BLaER1 treated with 17β-estradiol and CSF1 and Interleukin-3, amounts not matched to agents 10 nM and 100 nM (cell line): ENCODE results near the gene ABCD2.
"Not testable (repeated sequence)": the region's sequence is repeated elsewhere in the genome, so short reads cannot be mapped to it uniquely, and the experiment has no call there.

ENCODE experiments used
- H3K27ac ChIP-seq, 11 experiments: shearing (Covaris generic); formaldehyde crosslinking; 2 replicates each; pipeline ENCODE4 v1.8.1; 2022
- H3K27me3 ChIP-seq, 11 experiments: shearing (Covaris generic); formaldehyde crosslinking; 2 replicates each; pipeline ENCODE4 v1.8.1; 2022
- H3K36me3 ChIP-seq, 11 experiments: shearing (Covaris generic); formaldehyde crosslinking; 2 replicates each; pipeline ENCODE4 v1.8.1; 2022
- H3K4me1 ChIP-seq, 10 experiments: shearing (Covaris generic); formaldehyde crosslinking; 2 replicates each; pipeline ENCODE4 v1.8.1; 2022
- H3K4me2 ChIP-seq, 11 experiments: shearing (Covaris generic); formaldehyde crosslinking; 2 replicates each; pipeline ENCODE4 v1.8.1; 2022
- H3K4me3 ChIP-seq, 10 experiments: shearing (Covaris generic); formaldehyde crosslinking; 2 replicates each; pipeline ENCODE4 v1.8.1; 2022
- H3K9ac ChIP-seq, 11 experiments: shearing (Covaris generic); formaldehyde crosslinking; 2 replicates each; pipeline ENCODE4 v1.8.1; 2022
- H3K9me3 ChIP-seq, 11 experiments: shearing (Covaris generic); formaldehyde crosslinking; replicated peaks in 1 of 11; 2 replicates each; pipeline ENCODE4 v1.8.1; 2022
- H4K20me1 ChIP-seq, 11 experiments: shearing (Covaris generic); formaldehyde crosslinking; 2 replicates each; pipeline ENCODE4 v1.8.1; 2022
- Cebpa-rat ChIP-seq, 11 experiments: shearing (Covaris generic); IDR thresholded peaks; 2 replicates each; pipeline ENCODE4 v1.8.1; 2022

Gene ABCD2

GRCh38 chr12:39626033-39626814 is 6.6 kb upstream of the ABCD2 start:
- H3K9me3 ChIP-seq: no peaks in the 10 kb centered on the region
- no peak overlapping the region for H3K4me3 ChIP-seq
- H3K4me2 ChIP-seq: no peak overlapping the region
- H3K27me3 ChIP-seq: no peaks in the 10 kb centered on the region
- no peak overlapping the region for H3K27ac ChIP-seq
- TF ChIP-seq Cebpa-rat (IDR thresholded peaks at IDR 0.05): no peak
- H3K9ac ChIP-seq: no peak overlapping the region
- H4K20me1 ChIP-seq: no peaks in the 10 kb centered on the region
- peaks cover 17 to 27% (median 23%) of the 10 kb centered on the region in 10 experiments for H3K4me1 ChIP-seq
- H3K36me3 ChIP-seq: no peaks in the 10 kb centered on the region

- Histone ChIP-seq H3K4me3 (no peak overlapping the region), H3K4me1 (peaks cover 23 to 32% (median 27%) of the 10 kb centered on the region in 10 experiments), H3K4me2 (no peak overlapping the region; a peak in 1 of 22 replicates), H3K36me3 (no peaks in the 10 kb centered on the region), H3K27me3 (no peaks in the 10 kb centered on the region), H3K9ac (no peak overlapping the region), H3K27ac (no peak overlapping the region), H4K20me1 (no peaks in the 10 kb centered on the region), H3K9me3 (no peaks in the 10 kb centered on the region)
- TF ChIP-seq Cebpa-rat (IDR thresholded peaks at IDR 0.05): no peak
Measured at GRCh38 chr12:39623919-39624318, 4.3 kb upstream of the ABCD2 start.

GRCh38 chr12:39623160-39623559 is 3.6 kb upstream of the ABCD2 start:
- H3K36me3 ChIP-seq, H3K9ac ChIP-seq, H3K4me3 ChIP-seq, H4K20me1 ChIP-seq, H3K27ac ChIP-seq, H3K9me3 ChIP-seq, H3K27me3 ChIP-seq, H3K4me2 ChIP-seq: not testable (repeated sequence)
- H3K4me1 ChIP-seq: peaks cover 23 to 32% (median 27%) of the 10 kb centered on the region in 10 experiments

GRCh38 chr12:39622306-39622705 is 2.7 kb upstream of the ABCD2 start:
- H3K4me1 ChIP-seq: peaks cover 20 to 38% (median 33%) of the 10 kb centered on the region in 10 experiments
- H3K4me2 ChIP-seq: no peak overlapping the region
- no peak overlapping the region for H3K27ac ChIP-seq
- no peaks in the 10 kb centered on the region for H3K9me3 ChIP-seq
- H3K36me3 ChIP-seq: no peaks in the 10 kb centered on the region
- H3K4me3 ChIP-seq: no peak overlapping the region
- no peaks in the 10 kb centered on the region for H4K20me1 ChIP-seq
- no peak for TF ChIP-seq Cebpa-rat (IDR thresholded peaks at IDR 0.05)
- no peak overlapping the region for H3K9ac ChIP-seq
- H3K27me3 ChIP-seq: no peaks in the 10 kb centered on the region

DNA sequence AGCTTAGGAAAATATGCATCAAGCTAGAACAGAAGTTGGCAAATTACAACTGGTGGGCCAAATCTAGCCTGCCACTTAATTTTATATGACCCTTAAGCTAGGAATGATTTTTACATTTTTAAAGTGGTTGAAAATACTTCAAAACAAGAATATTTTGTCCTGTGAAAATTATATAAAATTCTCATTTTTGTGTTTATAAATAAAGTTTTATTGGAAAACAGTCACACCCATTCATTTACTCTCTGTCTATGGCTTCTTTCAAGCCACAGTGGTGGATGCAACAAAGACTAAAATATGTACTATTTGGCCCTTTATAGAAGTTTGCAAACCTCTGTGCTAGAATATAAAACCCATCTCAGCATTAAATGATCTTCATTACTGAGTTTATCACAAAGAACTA is 2.1 kb upstream of the ABCD2 start:
- H3K27ac ChIP-seq: peak overlapping the region in 4 of 11 experiments; percentile 77 to 85 (median 82); a peak in 5 of 22 replicates

DNA sequence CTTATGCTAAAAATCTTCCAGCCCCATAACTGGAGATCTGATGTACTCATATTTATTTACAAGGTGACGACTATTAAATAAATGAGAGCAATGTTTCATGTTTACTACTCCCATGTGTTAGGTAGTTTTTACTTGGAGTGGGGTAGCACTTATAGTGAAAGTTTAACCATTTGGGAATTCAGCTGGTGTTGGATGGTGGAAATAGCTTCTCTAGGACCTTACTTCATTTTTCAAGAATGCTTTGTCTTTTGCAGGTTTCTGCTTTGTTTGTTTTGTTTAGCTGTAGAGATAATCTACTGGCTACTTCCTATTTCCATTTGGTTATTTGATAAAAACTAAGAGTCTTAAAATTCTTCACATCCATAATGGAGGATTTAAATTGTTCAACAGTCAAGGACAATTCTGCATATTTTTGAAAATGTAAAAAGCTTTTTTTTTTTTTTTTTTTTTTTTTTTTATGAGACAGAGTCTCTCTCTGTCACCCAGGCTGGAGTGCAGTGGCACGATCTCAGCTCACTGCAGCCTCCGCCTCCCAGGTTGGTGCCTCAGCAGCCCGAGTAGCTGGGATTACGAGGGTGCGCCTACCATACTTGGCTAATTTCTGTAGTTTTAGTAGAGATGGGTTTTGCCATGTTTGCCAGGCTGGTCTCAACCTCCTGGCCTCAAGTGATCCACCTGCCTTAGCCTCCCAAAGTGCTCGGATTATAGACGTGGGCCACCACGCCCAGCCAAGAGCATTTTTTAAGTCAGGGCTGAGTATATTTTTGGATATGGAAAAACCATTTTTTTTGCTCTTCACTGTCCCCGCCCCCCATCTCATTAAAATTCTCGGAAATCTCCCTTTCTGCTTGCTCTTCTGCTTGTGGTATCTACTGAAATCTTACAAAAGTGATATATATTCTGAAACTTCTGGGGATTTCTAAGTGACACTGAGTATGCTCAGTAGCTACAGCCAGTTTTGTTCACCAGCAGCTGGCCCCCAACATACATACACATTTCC is 1.4 kb upstream of the ABCD2 start:
- peak overlapping the region; percentile 68 to 85 (median 78) for H3K27ac ChIP-seq
- H3K9ac ChIP-seq: peak overlapping the region; percentile 73 to 82 (median 77)
- H3K27me3 ChIP-seq: no peaks in the 10 kb centered on the region
- H3K4me1 ChIP-seq: peaks cover 23 to 46% (median 41%) of the 10 kb centered on the region in 10 experiments
- H3K4me2 ChIP-seq: peak overlapping the region; percentile 83 to 96 (median 88)
- TF ChIP-seq Cebpa-rat (IDR thresholded peaks at IDR 0.05): no peak
- no peaks in the 10 kb centered on the region for H3K36me3 ChIP-seq
- H3K4me3 ChIP-seq: peak overlapping the region; percentile 62 to 73 (median 66)
- H4K20me1 ChIP-seq: no peaks in the 10 kb centered on the region
- H3K9me3 ChIP-seq: no peaks in the 10 kb centered on the region

More for the DNA sequence above, 2.1 kb upstream of the ABCD2 start:
- Histone ChIP-seq H3K9me3 (no peaks in the 10 kb centered on the region), H3K9ac (no peak overlapping the region), H4K20me1 (no peaks in the 10 kb centered on the region), H3K36me3 (no peaks in the 10 kb centered on the region), H3K27me3 (no peaks in the 10 kb centered on the region), H3K4me2 (peak overlapping the region in 10 of 11 experiments; percentile 83 to 96 (median 87); a peak in 16 of 22 replicates), H3K4me3 (no peak overlapping the region), H3K4me1 (peaks cover 21 to 41% (median 35%) of the 10 kb centered on the region in 10 experiments)
- no peak for TF ChIP-seq Cebpa-rat (IDR thresholded peaks at IDR 0.05)

- TF ChIP-seq Cebpa-rat (IDR thresholded peaks at IDR 0.05): no peak
- Histone ChIP-seq H3K9ac (peak overlapping the region; percentile 73 to 82 (median 77); a peak in 21 of 22 replicates), H3K27me3 (no peaks in the 10 kb centered on the region), H3K36me3 (no peaks in the 10 kb centered on the region), H3K4me1 (peaks cover 23 to 47% (median 42%) of the 10 kb centered on the region in 10 experiments), H3K27ac (peak overlapping the region in 10 of 11 experiments; percentile 52 to 85 (median 80); a peak in 21 of 22 replicates), H4K20me1 (no peaks in the 10 kb centered on the region), H3K4me3 (peak overlapping the region; percentile 62 to 73 (median 66)), H3K4me2 (peak overlapping the region; percentile 83 to 96 (median 88)), H3K9me3 (no peaks in the 10 kb centered on the region)
Measured at GRCh38 chr12:39619316-39619659, 315 bp downstream of the ABCD2 start.

GRCh38 chr12:39618701-39619100 is 902 bp downstream of the ABCD2 start:
- TF ChIP-seq Cebpa-rat (IDR thresholded peaks at IDR 0.05): no peak
- Histone ChIP-seq H4K20me1 (no peaks in the 10 kb centered on the region), H3K4me3 (peak overlapping the region in 9 of 10 experiments; percentile 62 to 73 (median 67); a peak in 16 of 20 replicates), H3K27ac (peak overlapping the region in 7 of 11 experiments; percentile 76 to 85 (median 83); a peak in 12 of 22 replicates), H3K27me3 (no peaks in the 10 kb centered on the region), H3K9ac (peak overlapping the region in 7 of 11 experiments; percentile 73 to 82 (median 79); a peak in 9 of 22 replicates), H3K4me2 (peak overlapping the region; percentile 83 to 96 (median 88)), H3K9me3 (no peaks in the 10 kb centered on the region), H3K4me1 (peaks cover 23 to 47% (median 42%) of the 10 kb centered on the region in 10 experiments), H3K36me3 (no peaks in the 10 kb centered on the region)

DNA sequence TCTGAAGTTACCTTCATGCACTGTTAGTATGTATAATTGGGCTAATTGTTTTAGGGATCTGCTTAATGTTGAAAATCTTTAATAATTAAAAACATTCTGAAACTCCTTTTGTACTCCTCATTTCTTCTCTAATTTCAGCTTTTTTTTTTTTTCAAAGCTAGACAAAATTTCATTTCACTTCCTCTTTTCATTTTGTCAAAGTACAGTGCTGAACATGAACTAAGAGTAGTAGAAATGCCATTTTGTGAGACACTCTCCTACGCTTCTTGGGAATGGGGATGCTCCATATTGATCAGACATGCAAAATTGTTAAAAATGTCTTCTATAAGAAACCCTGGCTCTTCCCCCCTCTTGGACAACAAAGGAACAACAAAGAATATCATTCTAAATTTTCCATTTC is 1.7 kb downstream of the ABCD2 start:
- peak overlapping the region in 1 of 11 experiments; percentile 76; a peak in 1 of 22 replicates for H3K27ac ChIP-seq
- no peaks in the 10 kb centered on the region for H3K36me3 ChIP-seq
- peak overlapping the region; percentile 83 to 96 (median 88); a peak in 20 of 22 replicates for H3K4me2 ChIP-seq
- no peaks in the 10 kb centered on the region for H4K20me1 ChIP-seq
- TF ChIP-seq Cebpa-rat (IDR thresholded peaks at IDR 0.05): no peak
- H3K9ac ChIP-seq: no peak overlapping the region; a peak in 1 of 22 replicates
- H3K4me3 ChIP-seq: peak overlapping the region in 2 of 10 experiments; percentile 65 to 68; a peak in 4 of 20 replicates
- peaks cover 23 to 47% (median 42%) of the 10 kb centered on the region in 10 experiments for H3K4me1 ChIP-seq
- H3K27me3 ChIP-seq: no peaks in the 10 kb centered on the region
- no peaks in the 10 kb centered on the region for H3K9me3 ChIP-seq
